ENCODE measurements around the gene USF3. TPM values are rescaled to one million over a fixed set of nuclear protein-coding genes. Genes with fewer than 3 reads are reported as not detected.

USF3 gene
- total and polyA plus RNA-seq, 12 donors, result 3.3 to 21.2 (median 15.9) TPM

DNA sequence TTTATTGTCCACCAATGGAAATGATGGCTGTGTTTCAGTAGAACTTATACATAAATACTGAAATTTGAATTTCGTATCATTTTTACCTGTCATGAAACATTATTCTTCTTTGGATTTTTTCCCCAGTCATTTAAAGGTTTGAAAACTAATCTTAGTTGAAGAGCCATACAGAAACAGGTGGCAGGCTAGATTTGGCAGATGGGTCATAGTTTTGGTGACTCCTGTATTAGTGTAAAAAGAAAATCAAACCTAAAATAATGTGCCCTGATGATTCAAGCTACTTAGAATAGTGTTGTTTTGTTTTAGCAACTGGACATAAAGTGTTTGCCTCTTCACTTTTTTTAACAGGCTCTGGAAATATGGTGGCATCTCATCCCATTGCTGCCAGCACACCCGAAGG is 95.2 kb downstream of the USF3 start:
- ATAC-seq (no peak), DNase-seq (no peak)
- intact Hi-C loops (cut with DNase I), result no loop called here
- no peak overlapping the region for H3K27ac ChIP-seq
- WGBS, 2 donors, result 90 to 94% methylated on average over 2 of the region's 2 CpGs
- TF ChIP-seq, protein P1, sequence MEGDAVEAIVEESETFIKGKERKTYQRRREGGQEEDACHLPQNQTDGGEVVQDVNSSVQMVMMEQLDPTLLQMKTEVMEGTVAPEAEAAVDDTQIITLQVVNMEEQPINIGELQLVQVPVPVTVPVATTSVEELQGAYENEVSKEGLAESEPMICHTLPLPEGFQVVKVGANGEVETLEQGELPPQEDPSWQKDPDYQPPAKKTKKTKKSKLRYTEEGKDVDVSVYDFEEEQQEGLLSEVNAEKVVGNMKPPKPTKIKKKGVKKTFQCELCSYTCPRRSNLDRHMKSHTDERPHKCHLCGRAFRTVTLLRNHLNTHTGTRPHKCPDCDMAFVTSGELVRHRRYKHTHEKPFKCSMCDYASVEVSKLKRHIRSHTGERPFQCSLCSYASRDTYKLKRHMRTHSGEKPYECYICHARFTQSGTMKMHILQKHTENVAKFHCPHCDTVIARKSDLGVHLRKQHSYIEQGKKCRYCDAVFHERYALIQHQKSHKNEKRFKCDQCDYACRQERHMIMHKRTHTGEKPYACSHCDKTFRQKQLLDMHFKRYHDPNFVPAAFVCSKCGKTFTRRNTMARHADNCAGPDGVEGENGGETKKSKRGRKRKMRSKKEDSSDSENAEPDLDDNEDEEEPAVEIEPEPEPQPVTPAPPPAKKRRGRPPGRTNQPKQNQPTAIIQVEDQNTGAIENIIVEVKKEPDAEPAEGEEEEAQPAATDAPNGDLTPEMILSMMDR (IDR thresholded peaks at IDR 0.05), result no peak
- H3K9me3 ChIP-seq, result no peaks in the 10 kb centered on the region
- no peaks in the 10 kb centered on the region for H3K36me3 ChIP-seq
- no peaks in the 10 kb centered on the region for H3K27me3 ChIP-seq
- H3K4me1 ChIP-seq, result no peaks in the 10 kb centered on the region
- no peak overlapping the region for H3K4me3 ChIP-seq

DNA sequence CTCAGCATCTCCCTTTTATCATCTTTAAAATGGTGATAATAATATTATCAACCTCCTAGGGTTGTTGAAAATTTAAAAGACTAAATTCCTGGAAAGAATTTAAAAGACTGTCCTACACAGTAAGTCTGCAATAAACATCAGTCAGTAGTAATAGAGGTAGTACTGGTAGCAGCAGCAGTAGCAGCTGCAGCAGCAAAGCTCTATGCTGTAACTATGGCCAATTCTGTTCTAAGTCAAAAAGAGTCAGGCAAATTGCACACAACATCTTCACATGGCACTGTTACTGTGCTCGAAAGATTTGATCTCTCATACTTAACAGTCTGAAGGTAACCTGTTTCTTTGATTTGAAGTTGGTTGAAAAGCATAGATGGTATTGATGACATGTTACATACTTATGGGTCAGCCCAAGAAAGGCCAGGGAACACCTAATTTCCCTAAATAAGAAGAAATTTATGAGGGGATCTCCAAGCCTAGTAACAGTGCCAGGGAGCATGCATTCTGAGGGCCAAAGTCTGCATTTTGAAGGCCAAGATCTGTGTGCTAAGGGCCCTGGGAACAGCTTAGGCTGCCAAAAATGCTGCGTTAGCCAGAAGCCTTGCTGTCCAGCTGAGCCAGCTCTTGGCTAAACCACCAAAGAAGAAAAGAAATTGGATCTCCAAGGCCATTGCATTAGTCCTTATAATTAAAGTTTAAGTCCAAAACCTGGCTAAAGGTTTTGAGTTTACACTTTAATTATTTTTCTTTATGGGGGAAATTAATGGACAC is 95.8 kb downstream of the USF3 start:
- Histone ChIP-seq H3K4me3 (no peak overlapping the region), H3K27me3 (no peaks in the 10 kb centered on the region), H3K36me3 (no peaks in the 10 kb centered on the region), H3K4me1 (no peaks in the 10 kb centered on the region), H3K9me3 (no peaks in the 10 kb centered on the region), H3K27ac (no peak overlapping the region)
- TF ChIP-seq, protein P1 (IDR thresholded peaks at IDR 0.05), result no peak
- WGBS, 2 donors, result 66 to 67% methylated on average over 2 of the region's 2 CpGs
- peak in 6 of 8 donors; percentile 41 to 79 (median 60) for ATAC-seq
- intact Hi-C loops (cut with DNase I), result no loop called here
- DNase-seq, result no peak

Other genes starting within 250 kb of the USF3 start
- gene SPICE1, start 181.5 kb downstream of the USF3 start, total RNA-seq, result 1 to 10 TPM; 2.8 to 7.9 (median 5.0) TPM
- gene SPICE1, start 181.5 kb downstream of the USF3 start, polyA plus RNA-seq, result 1 to 10 TPM; 1.7 to 2.3 TPM
- gene SIDT1, start 164.1 kb downstream of the USF3 start, total RNA-seq, result 1 to 10 TPM in 5 of 10 donors, under 1 TPM in 5; 0.55 to 2.4 (median 0.97) TPM
- gene SIDT1, start 164.1 kb downstream of the USF3 start, polyA plus RNA-seq, result under 1 TPM; 0.32 to 0.66 TPM
- gene NAA50, start 49.6 kb upstream of the USF3 start, total RNA-seq, result 100 to 1,000 TPM in 1 of 10 donors, 10 to 100 TPM in 9; 63.3 to 108 (median 75.8) TPM
- gene NAA50, start 49.6 kb upstream of the USF3 start, polyA plus RNA-seq, result 10 to 100 TPM in 1 of 2 donors, 1 to 10 TPM in 1; 9.9 to 57.2 TPM
- 10 to 100 TPM; 16.1 to 40.8 (median 19.5) TPM for gene ATP6V1A, start 50.4 kb upstream of the USF3 start, total RNA-seq
- gene ATP6V1A, start 50.4 kb upstream of the USF3 start, polyA plus RNA-seq, result 1 to 10 TPM; 7.1 to 7.2 TPM
- gene GRAMD1C, start 142.1 kb upstream of the USF3 start, total RNA-seq, result 1 to 10 TPM in 8 of 10 donors, under 1 TPM in 2; 0.37 to 4.7 (median 1.2) TPM
- 1 to 10 TPM in 1 of 2 donors, under 1 TPM in 1; 0.49 to 1.5 TPM for gene GRAMD1C, start 142.1 kb upstream of the USF3 start, polyA plus RNA-seq

All from heart right ventricle (tissue), 16 donors.